ENCODE data around the gene MSANTD1. TPM values are rescaled to one million over a fixed set of nuclear protein-coding genes. Genes with fewer than 3 reads are reported as not detected.

Gene MSANTD1
- polyA plus RNA-seq, 1 donor from 2014 or later, result 12.7 TPM

DNA sequence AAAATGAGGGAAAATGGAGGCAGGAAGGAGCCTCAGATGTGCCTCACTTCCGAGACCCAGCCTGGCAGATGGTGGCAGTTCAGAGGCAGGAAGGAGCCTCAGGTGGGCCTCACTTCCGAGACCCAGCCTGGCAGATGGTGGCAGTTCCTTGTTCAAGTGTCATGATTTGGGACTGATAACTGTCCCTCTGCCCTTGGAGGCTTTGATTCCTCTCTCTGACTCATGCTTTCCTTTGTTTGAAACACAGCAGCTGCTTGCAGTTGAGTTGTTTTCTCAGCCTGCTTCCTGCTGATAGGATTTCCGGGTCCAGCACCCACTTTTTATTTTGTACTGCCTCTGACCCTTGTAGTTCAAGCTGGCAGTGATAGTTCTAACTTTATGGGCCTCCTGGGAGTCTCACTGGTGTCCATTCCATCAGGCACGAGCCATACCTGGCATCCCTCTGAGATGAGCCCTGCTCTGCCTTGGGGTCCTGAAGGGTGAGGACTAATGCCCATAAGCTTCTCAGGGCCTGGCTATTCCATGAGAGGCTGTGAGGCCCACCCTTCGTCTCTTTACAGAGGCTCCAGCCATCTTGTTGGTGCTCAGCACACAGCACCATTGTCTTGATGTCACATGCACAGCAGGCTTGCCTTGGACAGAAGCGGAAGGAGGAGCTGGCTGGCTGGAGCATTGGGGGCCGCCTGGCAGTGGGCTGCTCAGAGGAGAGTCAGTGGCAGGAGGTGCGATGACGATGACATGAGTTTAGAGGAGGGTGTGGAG lies 56.8 kb downstream of the MSANTD1 start:
- peaks cover 51% of the 10 kb centered on the region for H3K79me2 ChIP-seq (replicated peaks; ENCODE audit: insufficient read depth, low read length)
- no peaks in the 10 kb centered on the region for H3K9me2 ChIP-seq (ENCODE audit: insufficient read depth, low read length)
- H3K36me3 ChIP-seq (ENCODE audit: insufficient read depth, low read length), result no peaks in the 10 kb centered on the region
- no peak overlapping the region for H3K4me2 ChIP-seq (ENCODE audit: low read length)
- no peaks in the 10 kb centered on the region for H3K9me3 ChIP-seq (ENCODE audit: low read length)
- H3K4me3 ChIP-seq (ENCODE audit: low read length), result no peak overlapping the region
- H3K27ac ChIP-seq (ENCODE audit: low read length), result no peak overlapping the region
- H2AFZ ChIP-seq (ENCODE audit: low read depth, low read length), result no peak overlapping the region
- no peak overlapping the region for H3K9ac ChIP-seq (ENCODE audit: low read length)
- TF ChIP-seq RAD21 (conservative IDR thresholded peaks at IDR 0.05) (no peak), EP300 (conservative IDR thresholded peaks at IDR 0.05; ENCODE audit: poor library complexity, severe bottlenecking) (no peak), EZH2 (IDR thresholded peaks at IDR 0.05; ENCODE audit: borderline replicate concordance, insufficient read depth, low read length, poor library complexity, severe bottlenecking) (no peak), SMC3 (conservative IDR thresholded peaks at IDR 0.05; ENCODE audit: poor library complexity) (no peak), POLR2AphosphoS5 (IDR thresholded peaks at IDR 0.05) (no peak), MXI1 (conservative IDR thresholded peaks at IDR 0.05; ENCODE audit: poor library complexity, severe bottlenecking) (no peak), TAF1 (IDR thresholded peaks at IDR 0.05; ENCODE audit: low read depth) (no peak)
- TF ChIP-seq, protein P1, sequence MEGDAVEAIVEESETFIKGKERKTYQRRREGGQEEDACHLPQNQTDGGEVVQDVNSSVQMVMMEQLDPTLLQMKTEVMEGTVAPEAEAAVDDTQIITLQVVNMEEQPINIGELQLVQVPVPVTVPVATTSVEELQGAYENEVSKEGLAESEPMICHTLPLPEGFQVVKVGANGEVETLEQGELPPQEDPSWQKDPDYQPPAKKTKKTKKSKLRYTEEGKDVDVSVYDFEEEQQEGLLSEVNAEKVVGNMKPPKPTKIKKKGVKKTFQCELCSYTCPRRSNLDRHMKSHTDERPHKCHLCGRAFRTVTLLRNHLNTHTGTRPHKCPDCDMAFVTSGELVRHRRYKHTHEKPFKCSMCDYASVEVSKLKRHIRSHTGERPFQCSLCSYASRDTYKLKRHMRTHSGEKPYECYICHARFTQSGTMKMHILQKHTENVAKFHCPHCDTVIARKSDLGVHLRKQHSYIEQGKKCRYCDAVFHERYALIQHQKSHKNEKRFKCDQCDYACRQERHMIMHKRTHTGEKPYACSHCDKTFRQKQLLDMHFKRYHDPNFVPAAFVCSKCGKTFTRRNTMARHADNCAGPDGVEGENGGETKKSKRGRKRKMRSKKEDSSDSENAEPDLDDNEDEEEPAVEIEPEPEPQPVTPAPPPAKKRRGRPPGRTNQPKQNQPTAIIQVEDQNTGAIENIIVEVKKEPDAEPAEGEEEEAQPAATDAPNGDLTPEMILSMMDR (IDR thresholded peaks at IDR 0.05; ENCODE audit: poor library complexity, severe bottlenecking), result no peak
- TF ChIP-seq, protein P2, sequence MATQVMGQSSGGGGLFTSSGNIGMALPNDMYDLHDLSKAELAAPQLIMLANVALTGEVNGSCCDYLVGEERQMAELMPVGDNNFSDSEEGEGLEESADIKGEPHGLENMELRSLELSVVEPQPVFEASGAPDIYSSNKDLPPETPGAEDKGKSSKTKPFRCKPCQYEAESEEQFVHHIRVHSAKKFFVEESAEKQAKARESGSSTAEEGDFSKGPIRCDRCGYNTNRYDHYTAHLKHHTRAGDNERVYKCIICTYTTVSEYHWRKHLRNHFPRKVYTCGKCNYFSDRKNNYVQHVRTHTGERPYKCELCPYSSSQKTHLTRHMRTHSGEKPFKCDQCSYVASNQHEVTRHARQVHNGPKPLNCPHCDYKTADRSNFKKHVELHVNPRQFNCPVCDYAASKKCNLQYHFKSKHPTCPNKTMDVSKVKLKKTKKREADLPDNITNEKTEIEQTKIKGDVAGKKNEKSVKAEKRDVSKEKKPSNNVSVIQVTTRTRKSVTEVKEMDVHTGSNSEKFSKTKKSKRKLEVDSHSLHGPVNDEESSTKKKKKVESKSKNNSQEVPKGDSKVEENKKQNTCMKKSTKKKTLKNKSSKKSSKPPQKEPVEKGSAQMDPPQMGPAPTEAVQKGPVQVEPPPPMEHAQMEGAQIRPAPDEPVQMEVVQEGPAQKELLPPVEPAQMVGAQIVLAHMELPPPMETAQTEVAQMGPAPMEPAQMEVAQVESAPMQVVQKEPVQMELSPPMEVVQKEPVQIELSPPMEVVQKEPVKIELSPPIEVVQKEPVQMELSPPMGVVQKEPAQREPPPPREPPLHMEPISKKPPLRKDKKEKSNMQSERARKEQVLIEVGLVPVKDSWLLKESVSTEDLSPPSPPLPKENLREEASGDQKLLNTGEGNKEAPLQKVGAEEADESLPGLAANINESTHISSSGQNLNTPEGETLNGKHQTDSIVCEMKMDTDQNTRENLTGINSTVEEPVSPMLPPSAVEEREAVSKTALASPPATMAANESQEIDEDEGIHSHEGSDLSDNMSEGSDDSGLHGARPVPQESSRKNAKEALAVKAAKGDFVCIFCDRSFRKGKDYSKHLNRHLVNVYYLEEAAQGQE (IDR thresholded peaks at IDR 0.05; ENCODE audit: borderline replicate concordance), result no peak
- H3F3A ChIP-seq (ENCODE audit: insufficient read depth, low read length, poor library complexity, severe bottlenecking), result no peaks in the 10 kb centered on the region
- H4K20me1 ChIP-seq (ENCODE audit: insufficient read depth), result no peaks in the 10 kb centered on the region
- no peaks in the 10 kb centered on the region for H3K27me3 ChIP-seq (ENCODE audit: insufficient read depth, low read depth, low read length)

Other genes with a start within 250 kb of the MSANTD1 start
- gene HTT-AS, start 174.6 kb upstream of the MSANTD1 start, polyA plus RNA-seq, result not detected in 2 replicates
- 10.3 and 11.5 TPM in 2 replicates for gene HTT, start 174.5 kb upstream of the MSANTD1 start, polyA plus RNA-seq
- gene RGS12, start 43.9 kb downstream of the MSANTD1 start, polyA plus RNA-seq, result 62.9 and 66.4 TPM in 2 replicates
- 16.2 and 17.8 TPM in 2 replicates for gene HGFAC, start 192.8 kb downstream of the MSANTD1 start, polyA plus RNA-seq
- gene DOK7, start 214.1 kb downstream of the MSANTD1 start, polyA plus RNA-seq, result 0.66 TPM in 1 of 2 replicates, not detected in the other

Measured in neural cell (in vitro differentiated cells).